GM12801 (cell line): Measurements from ENCODE around the gene FIGNL1.

Experiments used
- CTCF ChIP-seq: IDR thresholded peaks from one replicate; pipeline ENCODE4 v1.5.1; 2011; ENCODE audit warnings: control low read depth; ENCODE audit not compliant: insufficient read length; ENCODE audit errors: extremely low read depth

FIGNL1 gene

GRCh38 chr7:50479743-50480517 lies 29.8 kb upstream of the FIGNL1 start:
- TF ChIP-seq CTCF, result no peak

GRCh38 chr7:50477640-50478039 lies 27.5 kb upstream of the FIGNL1 start:
- no peak for TF ChIP-seq CTCF

GRCh38 chr7:50476953-50477625 lies 26.9 kb upstream of the FIGNL1 start:
- no peak for TF ChIP-seq CTCF

- no peak for TF ChIP-seq CTCF
Measured at GRCh38 chr7:50475340-50475739, 25.2 kb upstream of the FIGNL1 start.

- no peak for TF ChIP-seq CTCF
Measured at GRCh38 chr7:50474382-50475160, 24.4 kb upstream of the FIGNL1 start.

GRCh38 chr7:50473531-50473930 lies 23.4 kb upstream of the FIGNL1 start:
- TF ChIP-seq CTCF, result no peak

GRCh38 chr7:50472427-50472826 lies 22.3 kb upstream of the FIGNL1 start:
- no peak for TF ChIP-seq CTCF
